BLaER1 treated with 17β-estradiol and CSF1 and Interleukin-3, amounts not matched to agents 10 nM and 100 nM (cell line): ENCODE data around the gene FAM83G.
A peak's percentile ranks its signal among the peaks of the same experiment; 100 is the strongest.

Experiments used
- H3K27ac ChIP-seq, 11 experiments: shearing (Covaris generic); formaldehyde crosslinking; 2 replicates each; pipeline ENCODE4 v1.8.1; 2022
- H3K27me3 ChIP-seq, 11 experiments: shearing (Covaris generic); formaldehyde crosslinking; 2 replicates each; pipeline ENCODE4 v1.8.1; 2022
- H3K36me3 ChIP-seq, 11 experiments: shearing (Covaris generic); formaldehyde crosslinking; 2 replicates each; pipeline ENCODE4 v1.8.1; 2022
- H3K4me1 ChIP-seq, 10 experiments: shearing (Covaris generic); formaldehyde crosslinking; 2 replicates each; pipeline ENCODE4 v1.8.1; 2022
- H3K4me2 ChIP-seq, 11 experiments: shearing (Covaris generic); formaldehyde crosslinking; 2 replicates each; pipeline ENCODE4 v1.8.1; 2022
- H3K4me3 ChIP-seq, 10 experiments: shearing (Covaris generic); formaldehyde crosslinking; 2 replicates each; pipeline ENCODE4 v1.8.1; 2022
- H3K9ac ChIP-seq, 11 experiments: shearing (Covaris generic); formaldehyde crosslinking; 2 replicates each; pipeline ENCODE4 v1.8.1; 2022
- H3K9me3 ChIP-seq, 11 experiments: shearing (Covaris generic); formaldehyde crosslinking; replicated peaks in 1 of 11; 2 replicates each; pipeline ENCODE4 v1.8.1; 2022
- H4K20me1 ChIP-seq, 11 experiments: shearing (Covaris generic); formaldehyde crosslinking; 2 replicates each; pipeline ENCODE4 v1.8.1; 2022
- Cebpa-rat ChIP-seq, 11 experiments: shearing (Covaris generic); IDR thresholded peaks; 2 replicates each; pipeline ENCODE4 v1.8.1; 2022

FAM83G gene

GRCh38 chr17:18968945-18969887, 35.3 kb downstream of the FAM83G start:
- Histone ChIP-seq H3K27ac (peak overlapping the region in 10 of 11 experiments; percentile 41 to 75 (median 60); a peak in 18 of 22 replicates), H3K9me3 (no peaks in the 10 kb centered on the region), H3K9ac (peak overlapping the region; percentile 12 to 65 (median 53); a peak in 20 of 22 replicates), H3K27me3 (no peaks in the 10 kb centered on the region), H4K20me1 (peaks cover 0 to 1% (median 0%) of the 10 kb centered on the region in 11 experiments; a peak in 1 of 22 replicates), H3K4me2 (peak overlapping the region; percentile 62 to 85 (median 78)), H3K4me1 (peaks cover 22 to 38% (median 27%) of the 10 kb centered on the region in 10 experiments), H3K4me3 (no peak overlapping the region), H3K36me3 (peaks cover 0 to 11% (median 0%) of the 10 kb centered on the region in 11 experiments; a peak in 2 of 22 replicates)
- no peak for TF ChIP-seq Cebpa-rat (IDR thresholded peaks at IDR 0.05)

DNA sequence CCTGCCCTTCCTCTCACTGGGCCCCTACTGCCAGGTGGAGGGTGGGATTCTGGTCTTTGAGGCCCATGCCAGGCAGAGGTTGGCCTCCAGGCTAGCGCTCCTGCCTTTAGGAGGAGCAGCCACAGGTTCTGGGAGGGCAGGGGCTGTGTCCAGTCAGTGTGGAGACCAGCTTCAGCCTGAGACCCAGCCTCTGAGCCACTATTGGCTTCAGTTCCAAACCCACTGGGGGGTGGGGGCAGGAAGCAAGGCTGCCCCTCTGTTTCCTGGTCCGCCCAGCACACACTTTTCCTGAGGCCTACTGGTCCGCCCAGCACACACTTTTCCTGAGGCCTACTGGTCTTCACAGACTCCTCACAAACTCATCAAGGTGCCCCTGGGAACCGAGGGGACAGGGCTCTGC, 36.2 kb downstream of the FAM83G start:
- Histone ChIP-seq H3K36me3 (peaks cover 0 to 11% (median 0%) of the 10 kb centered on the region in 11 experiments; a peak in 2 of 22 replicates), H3K27ac (peak overlapping the region in 10 of 11 experiments; percentile 41 to 75 (median 60); a peak in 21 of 22 replicates), H4K20me1 (no peaks in the 10 kb centered on the region), H3K4me2 (peak overlapping the region; percentile 62 to 85 (median 78)), H3K9ac (peak overlapping the region; percentile 26 to 65 (median 53); a peak in 20 of 22 replicates), H3K4me3 (no peak overlapping the region), H3K27me3 (no peaks in the 10 kb centered on the region), H3K4me1 (peaks cover 22 to 38% (median 27%) of the 10 kb centered on the region in 10 experiments), H3K9me3 (no peaks in the 10 kb centered on the region)
- no peak for TF ChIP-seq Cebpa-rat (IDR thresholded peaks at IDR 0.05)

- no peak overlapping the region for H3K4me3 ChIP-seq
- peaks cover 22 to 37% (median 26%) of the 10 kb centered on the region in 10 experiments for H3K4me1 ChIP-seq
- no peaks in the 10 kb centered on the region for H3K27me3 ChIP-seq
- no peaks in the 10 kb centered on the region for H4K20me1 ChIP-seq
- no peak for TF ChIP-seq Cebpa-rat (IDR thresholded peaks at IDR 0.05)
- no peaks in the 10 kb centered on the region for H3K9me3 ChIP-seq
- H3K4me2 ChIP-seq, result peak overlapping the region; percentile 62 to 85 (median 78)
- H3K27ac ChIP-seq, result peak overlapping the region in 10 of 11 experiments; percentile 41 to 75 (median 60); a peak in 19 of 22 replicates
- peak overlapping the region in 10 of 11 experiments; percentile 26 to 65 (median 54); a peak in 15 of 22 replicates for H3K9ac ChIP-seq
- H3K36me3 ChIP-seq, result peaks cover 0 to 11% (median 0%) of the 10 kb centered on the region in 11 experiments; a peak in 2 of 22 replicates
These were observed 36.6 kb downstream of the FAM83G start for GRCh38 chr17:18967916-18968315.

DNA sequence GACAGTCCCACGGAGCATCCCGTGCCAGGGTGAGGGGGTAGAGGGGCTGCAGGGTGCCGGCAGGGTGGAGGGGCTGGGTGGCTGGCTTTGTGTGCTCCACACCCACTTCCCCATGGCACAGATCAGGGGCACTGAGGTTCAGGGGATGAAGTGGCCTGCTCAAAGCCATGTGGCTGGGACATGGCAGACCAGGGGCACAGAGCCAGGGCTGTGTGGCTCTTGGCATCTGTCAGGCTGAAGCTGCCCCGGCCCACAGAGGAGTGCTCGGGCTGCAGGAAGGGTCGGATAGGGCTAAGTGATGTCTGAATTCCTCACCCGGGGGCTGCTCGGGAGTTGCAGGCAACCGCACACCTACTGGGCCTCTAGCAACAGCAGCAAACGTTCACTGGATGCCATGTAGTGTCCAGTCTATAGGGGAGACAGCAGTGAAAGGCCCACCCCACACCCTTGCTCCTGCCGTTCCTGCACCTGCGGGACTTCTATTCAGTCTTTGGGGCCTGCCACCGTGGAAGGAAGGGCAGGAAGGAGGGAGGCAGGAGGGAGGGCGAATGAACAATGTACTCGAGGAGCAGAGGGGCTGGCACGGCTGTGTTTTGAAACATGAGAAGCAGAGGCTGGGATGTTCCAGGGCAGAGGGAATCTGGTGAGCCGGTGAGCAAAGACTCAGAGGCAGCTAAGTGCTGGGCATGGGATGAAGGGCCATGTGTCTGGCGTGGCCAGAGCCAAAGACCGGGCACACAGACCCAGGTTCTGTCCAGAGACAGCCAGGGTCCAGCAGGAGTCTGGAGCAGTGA, 37.5 kb downstream of the FAM83G start:
- Histone ChIP-seq H3K4me2 (peak overlapping the region in 5 of 11 experiments; percentile 9 to 76 (median 16); a peak in 3 of 22 replicates), H3K27ac (no peak overlapping the region), H3K4me3 (no peak overlapping the region), H3K9ac (0 out of 22 replicates have a peak overlapping the region, but pooled peaks of 1 of the 11 experiments have one; percentile 9), H3K9me3 (no peaks in the 10 kb centered on the region), H3K36me3 (peaks cover 0 to 11% (median 0%) of the 10 kb centered on the region in 11 experiments; a peak in 2 of 22 replicates), H3K4me1 (peaks cover 22 to 32% (median 26%) of the 10 kb centered on the region in 10 experiments), H4K20me1 (no peaks in the 10 kb centered on the region), H3K27me3 (no peaks in the 10 kb centered on the region)
- TF ChIP-seq Cebpa-rat (IDR thresholded peaks at IDR 0.05), result no peak

GRCh38 chr17:18965530-18966236, 38.9 kb downstream of the FAM83G start:
- H3K9ac ChIP-seq, result no peak overlapping the region
- no peaks in the 10 kb centered on the region for H4K20me1 ChIP-seq
- H3K4me2 ChIP-seq, result no peak overlapping the region
- no peak overlapping the region for H3K4me3 ChIP-seq
- H3K4me1 ChIP-seq, result peaks cover 22 to 34% (median 26%) of the 10 kb centered on the region in 10 experiments
- H3K9me3 ChIP-seq, result no peaks in the 10 kb centered on the region
- no peak for TF ChIP-seq Cebpa-rat (IDR thresholded peaks at IDR 0.05)
- H3K27ac ChIP-seq, result no peak overlapping the region
- H3K27me3 ChIP-seq, result no peaks in the 10 kb centered on the region
- 0 out of 22 replicates have a peak, but pooled peaks cover 0 to under 1% (median 0%) of the 10 kb centered on the region in 11 experiments for H3K36me3 ChIP-seq

DNA sequence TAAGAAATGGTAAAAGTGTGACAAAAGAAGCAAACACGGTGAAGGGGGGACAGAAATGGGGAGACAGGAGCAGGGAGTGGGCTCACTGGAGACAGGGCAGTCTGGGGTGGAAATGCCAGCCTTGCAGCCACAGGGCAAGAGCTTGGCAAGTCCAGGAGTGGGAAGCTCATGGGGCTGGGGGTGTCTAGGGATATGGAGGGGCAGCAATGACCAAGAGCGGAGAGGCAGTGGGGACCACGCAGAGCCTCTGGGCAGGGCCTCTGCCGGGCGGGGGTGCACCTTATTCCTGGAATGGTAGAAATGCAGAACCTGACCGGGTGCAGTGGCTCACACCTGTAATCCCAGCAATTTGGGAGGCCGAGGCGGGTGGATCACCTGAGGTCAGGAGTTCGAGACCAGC, 40.0 kb downstream of the FAM83G start:
- H3K27me3 ChIP-seq, result no peaks in the 10 kb centered on the region
- H3K9ac ChIP-seq, result 0 out of 22 replicates have a peak overlapping the region, but pooled peaks of 1 of the 11 experiments have one; percentile 36
- no peak overlapping the region for H3K4me3 ChIP-seq
- H3K4me2 ChIP-seq, result no peak overlapping the region
- peaks cover 17 to 27% (median 23%) of the 10 kb centered on the region in 10 experiments for H3K4me1 ChIP-seq
- H4K20me1 ChIP-seq, result no peaks in the 10 kb centered on the region
- H3K27ac ChIP-seq, result no peak overlapping the region
- no peak for TF ChIP-seq Cebpa-rat (IDR thresholded peaks at IDR 0.05)
- no peaks in the 10 kb centered on the region for H3K9me3 ChIP-seq
- no peaks in the 10 kb centered on the region for H3K36me3 ChIP-seq

DNA sequence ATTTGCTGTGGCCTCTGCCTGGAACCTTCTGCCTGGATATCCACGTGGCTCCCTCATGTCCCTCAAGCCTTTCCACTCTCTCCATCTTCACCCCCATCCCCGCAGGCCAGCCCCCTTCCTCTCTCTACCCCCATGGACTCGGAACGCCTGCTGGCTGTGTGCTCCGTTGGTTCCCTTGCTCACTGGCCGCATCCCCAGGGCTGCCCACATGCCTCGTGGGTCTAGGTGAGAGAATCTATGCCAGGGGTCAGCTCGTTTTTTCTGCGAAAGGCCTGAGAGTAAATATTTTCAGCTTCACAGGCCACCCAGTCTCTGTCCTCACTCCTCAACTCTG, 40.6 kb downstream of the FAM83G start:
- Histone ChIP-seq H3K4me2 (no peak overlapping the region), H3K9me3 (no peaks in the 10 kb centered on the region), H3K27me3 (no peaks in the 10 kb centered on the region), H3K4me3 (no peak overlapping the region), H4K20me1 (no peaks in the 10 kb centered on the region; a peak in 1 of 22 replicates), H3K27ac (no peak overlapping the region), H3K9ac (0 out of 22 replicates have a peak overlapping the region, but pooled peaks of 1 of the 11 experiments have one; percentile 36), H3K36me3 (no peaks in the 10 kb centered on the region), H3K4me1 (peaks cover 12 to 22% (median 17%) of the 10 kb centered on the region in 10 experiments)
- TF ChIP-seq Cebpa-rat (IDR thresholded peaks at IDR 0.05), result no peak
